Activated CD4-positive, alpha-beta T cell treated with anti-CD3 and anti-CD28 coated beads for 24 hours (primary cell): ENCODE data around the gene GCN1.

Experiments used
- DNase-seq, 2 donors: peaks; one replicate each; pipeline ENCODE4 v3.0.0-alpha.2; 2020; ENCODE audit warnings: low read depth in 2 of 2

The GCN1 gene

DNA sequence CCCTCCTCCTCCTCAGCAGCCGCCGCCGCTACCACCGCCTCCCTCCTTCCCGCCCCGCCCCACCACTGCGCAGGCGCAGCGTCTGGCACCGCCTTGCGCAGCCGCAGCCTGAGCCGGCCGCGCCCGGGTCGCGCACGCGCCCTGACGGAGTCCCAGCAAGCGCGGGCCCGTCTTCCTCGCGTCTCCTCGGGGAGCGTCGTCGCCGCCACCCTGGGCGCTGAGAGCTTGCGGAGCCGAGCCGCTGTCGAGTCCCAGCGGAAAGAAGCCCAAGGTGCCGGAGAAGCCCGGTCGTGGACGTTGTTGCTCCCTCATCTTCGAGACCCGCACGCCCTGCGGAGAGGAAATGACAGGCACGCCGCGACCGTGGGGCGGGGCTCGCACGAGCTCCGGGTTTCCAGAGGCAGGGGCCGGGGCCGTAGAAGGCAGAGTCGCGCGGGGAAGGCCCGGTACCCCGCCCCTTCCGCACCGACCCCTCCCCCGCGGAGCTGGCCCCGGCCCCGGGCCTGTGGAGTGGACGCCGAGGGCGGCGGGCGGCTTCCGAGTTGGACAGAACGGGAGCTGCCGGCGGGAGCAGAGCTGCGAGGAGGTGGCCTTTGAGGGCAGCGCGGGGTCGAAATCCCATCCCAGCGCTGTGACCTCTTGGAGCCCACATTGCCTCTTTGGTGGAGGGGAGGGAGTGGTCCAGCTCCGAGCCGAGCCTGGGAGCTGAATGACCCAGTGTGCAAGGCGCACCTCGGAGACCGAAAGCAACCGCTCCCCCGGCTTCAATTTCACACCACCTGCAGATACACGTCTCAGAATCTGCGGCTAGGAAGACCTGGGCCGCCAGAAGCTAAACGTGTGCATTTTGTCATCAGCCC is 77.5 kb downstream of the GCN1 start:
- peak; percentile 96 to 97 for DNase-seq

DNA sequence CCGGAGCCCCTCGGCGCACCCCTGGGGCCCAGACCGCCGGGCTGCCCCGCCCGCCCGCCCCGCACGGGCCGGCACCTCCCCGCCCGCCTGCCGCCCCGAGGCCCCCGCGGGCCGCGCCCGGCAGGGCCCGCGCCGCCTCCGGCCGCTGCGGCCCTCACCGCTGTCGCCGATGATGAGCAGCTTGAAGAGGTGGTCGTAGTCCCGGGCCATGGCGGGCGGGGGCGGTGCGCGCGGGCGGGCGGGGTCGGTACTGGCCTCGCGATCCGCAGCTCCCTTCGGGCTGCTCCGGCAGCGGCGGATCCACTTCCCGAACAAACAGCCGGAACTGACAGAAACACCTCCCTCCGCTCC is 78.1 kb downstream of the GCN1 start, which contains the start of gene RAB35:
Gene RAB35, minus strand, starts transcription at position 313 of the 351 bp plus-strand sequence. Its CDS starts 103 bp downstream, at position 210.
- DNase-seq = no peak

GRCh38 chr12:120115692-120116440 is 78.6 kb downstream of the GCN1 start:
- DNase-seq = no peak

DNA sequence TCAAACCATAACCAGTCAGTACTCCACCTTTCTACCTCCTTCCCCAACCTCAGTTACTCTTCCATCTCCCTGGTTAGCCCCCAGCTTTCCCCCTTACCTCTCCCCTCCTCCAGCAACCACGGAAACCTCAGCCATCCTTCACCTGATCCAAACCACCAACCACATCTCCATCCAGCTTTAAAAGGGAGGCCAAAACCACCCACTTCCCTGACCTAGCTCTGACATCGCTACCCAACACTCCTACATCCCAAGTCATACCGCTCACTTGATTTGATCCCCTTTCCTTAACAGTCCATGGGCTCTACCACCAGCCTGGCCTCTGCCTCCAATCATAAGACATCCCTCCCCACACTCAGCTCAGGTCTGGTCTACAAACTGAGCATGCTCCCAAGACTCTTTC is 79.4 kb downstream of the GCN1 start:
- DNase-seq = no peak

DNA sequence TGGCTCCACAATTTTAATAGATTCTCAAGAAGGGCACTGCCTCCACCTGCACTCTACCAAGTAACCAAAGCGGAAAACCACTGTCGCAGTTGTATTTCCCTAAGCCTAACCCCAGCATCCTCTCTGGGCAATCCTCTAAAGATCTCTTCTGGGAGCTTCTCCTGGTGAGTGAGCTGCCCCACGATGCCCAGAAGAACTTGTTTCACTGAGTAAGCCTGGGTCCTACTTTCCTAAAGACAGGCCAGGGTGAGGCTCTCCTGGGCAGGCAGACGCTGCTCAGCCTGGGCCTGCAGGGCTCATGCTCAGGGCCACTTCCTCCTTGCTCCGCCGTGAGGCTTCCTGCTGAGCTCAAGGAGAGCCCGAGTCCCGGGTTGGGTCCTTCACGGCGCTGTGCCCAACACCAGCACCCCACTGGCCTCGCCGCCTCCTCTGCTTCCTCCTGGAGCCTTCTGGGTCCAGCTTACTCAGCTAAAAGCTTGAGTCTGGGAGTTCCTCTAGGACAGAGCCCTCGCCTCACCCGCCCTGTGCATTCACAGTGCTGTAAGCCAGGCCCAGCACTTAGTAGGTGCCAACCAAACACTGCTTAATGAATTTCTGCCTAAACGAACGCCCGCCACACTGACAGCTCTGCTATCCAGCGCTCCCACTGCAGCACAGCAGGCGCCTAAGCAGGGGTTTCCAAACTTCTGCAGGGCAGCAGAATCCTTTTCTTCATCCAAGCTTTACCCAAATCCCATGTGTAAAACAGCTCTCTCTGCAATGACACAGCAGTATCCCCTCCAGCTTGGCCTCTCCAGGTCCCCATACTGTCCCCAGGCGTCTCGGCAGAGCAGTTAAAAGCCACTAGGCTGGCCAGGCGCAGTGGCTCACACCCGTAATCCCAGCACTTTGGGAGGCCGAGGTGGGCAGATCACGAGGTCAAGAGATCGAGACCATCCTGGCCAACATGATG is 83.7 kb downstream of the GCN1 start:
- DNase-seq = peak in 1 of 2 donors; percentile 21

GRCh38 chr12:120109570-120110267 is 84.8 kb downstream of the GCN1 start:
- DNase-seq = no peak

GRCh38 chr12:120106151-120106550 is 88.4 kb downstream of the GCN1 start:
- DNase-seq = no peak

DNA sequence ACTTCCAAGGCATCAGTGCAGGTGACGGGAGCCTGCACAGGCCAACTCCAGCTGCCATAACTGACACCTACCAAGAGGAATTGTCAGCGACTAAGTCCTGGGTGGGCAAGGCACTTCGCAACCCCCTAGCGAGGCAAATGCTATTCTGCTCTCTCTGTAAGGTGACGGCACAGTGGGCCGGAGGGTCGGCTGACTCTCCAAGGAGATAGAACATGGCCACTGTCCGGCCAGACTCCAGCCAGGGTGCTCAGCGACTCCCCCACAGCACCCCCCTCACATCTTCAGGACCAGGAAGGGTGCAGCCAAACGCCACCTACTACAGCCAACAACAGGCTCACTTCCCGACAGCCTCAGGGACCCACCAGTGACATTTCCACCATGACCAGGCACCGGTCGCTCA is 91.1 kb downstream of the GCN1 start:
- DNase-seq = no peak

DNA sequence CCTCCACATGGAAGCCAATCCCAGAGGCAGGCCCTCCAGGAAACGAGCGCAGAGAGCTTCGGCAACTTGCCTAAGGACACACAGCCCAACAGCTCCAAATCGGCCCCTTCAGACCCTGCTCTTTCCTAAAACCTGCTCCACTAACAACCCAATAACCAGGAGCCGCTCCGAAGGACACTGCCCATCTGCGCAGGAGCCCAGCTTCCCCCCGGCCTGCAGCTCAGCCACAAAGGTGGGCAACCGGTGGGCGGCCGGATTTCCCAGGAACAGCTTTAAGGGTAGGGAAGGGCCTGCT is 91.5 kb downstream of the GCN1 start:
- no peak for DNase-seq

GRCh38 chr12:120102189-120103043 is 92.1 kb downstream of the GCN1 start:
- DNase-seq = no peak

DNA sequence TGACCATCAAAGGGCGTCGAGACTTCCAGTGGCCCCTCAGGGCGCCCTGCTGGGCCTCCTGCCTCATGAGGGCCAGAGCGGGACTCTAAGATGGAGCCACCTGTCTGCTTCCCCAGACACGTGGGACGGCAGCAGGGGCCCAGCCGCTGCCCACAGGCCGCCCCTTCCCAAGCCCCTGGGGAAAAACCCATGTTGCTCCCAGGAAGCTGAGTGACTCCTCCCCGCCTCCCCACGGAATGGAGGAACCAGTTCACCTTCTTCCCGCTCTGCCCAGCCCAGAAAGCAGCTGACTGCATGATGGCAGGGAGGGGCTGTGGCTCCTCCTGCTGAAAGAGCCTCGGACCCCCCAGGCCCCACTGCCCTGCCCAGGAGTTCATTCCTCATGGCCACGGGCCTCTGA is 92.9 kb downstream of the GCN1 start:
- DNase-seq = no peak

GRCh38 chr12:120101182-120101581 is 93.3 kb downstream of the GCN1 start:
- no peak for DNase-seq

GRCh38 chr12:120100630-120101029 is 93.9 kb downstream of the GCN1 start:
- DNase-seq = no peak

GRCh38 chr12:120099738-120100137 is 94.8 kb downstream of the GCN1 start:
- no peak for DNase-seq

GRCh38 chr12:120098756-120099470 is 95.6 kb downstream of the GCN1 start:
- DNase-seq = no peak

DNA sequence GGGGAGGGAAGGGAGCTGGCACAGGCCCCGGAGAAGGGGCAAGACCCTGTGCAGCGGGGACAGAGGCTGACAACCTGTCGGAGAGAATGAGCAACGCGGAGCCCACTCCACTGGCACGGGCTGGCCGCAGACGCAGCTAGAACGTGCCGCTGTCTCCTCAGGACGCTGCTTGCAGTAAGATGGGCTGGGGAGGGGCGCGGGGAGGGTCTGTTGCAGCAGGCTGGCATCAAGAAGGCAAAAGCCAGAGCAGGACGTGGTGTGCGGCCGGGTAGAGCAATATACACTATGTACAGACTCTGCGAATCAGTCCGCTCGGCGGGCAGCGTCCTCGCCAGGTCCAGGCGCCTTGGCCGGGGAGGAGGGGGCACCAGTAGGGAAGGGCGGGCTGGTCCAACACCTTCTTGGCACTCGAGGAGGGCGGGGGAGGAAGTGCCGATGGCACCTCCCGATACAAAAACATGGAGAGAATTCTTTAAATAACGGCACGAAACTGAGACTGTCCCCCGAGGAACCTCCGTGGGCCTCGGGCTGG is 97.8 kb downstream of the GCN1 start:
- DNase-seq = no peak

- no peak for DNase-seq
Observed at GRCh38 chr12:120095736-120096135, 98.8 kb downstream of the GCN1 start.

GRCh38 chr12:120095331-120095730 is 99.2 kb downstream of the GCN1 start:
- DNase-seq = no peak

DNA sequence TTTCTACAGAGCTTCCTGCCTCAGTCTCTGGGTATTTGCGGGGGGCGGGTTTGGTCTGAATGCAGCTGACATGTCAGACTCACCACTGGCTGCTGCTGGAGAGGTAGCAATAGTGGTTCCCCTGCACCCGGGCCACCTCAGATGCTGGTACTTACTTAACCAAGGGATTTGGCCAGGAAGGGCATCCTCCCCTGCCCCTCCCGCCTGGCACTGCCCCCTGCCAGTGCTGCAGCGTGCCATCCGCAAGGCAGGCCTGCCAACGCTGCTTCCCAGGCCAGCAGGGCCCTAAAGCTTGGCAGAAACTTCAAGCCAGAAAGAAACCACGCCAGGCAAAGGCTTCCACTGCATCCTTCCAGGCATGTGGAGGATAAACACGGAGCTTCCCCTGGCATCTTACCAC is 100.0 kb downstream of the GCN1 start:
- DNase-seq = no peak
